GM21423 (cell line): ENCODE data around the gene BICC1.

Experiments
- ATAC-seq: cut with Tn5 transposase; IDR thresholded peaks from one replicate; pipeline ENCODE4 v1.9.1; 2021; ENCODE audit warnings: mild to moderate bottlenecking, moderate library complexity; ENCODE audit not compliant: unreplicated experiment

Gene BICC1

GRCh38 chr10:58515291-58515941, 2.7 kb downstream of the BICC1 start:
- no peak for ATAC-seq

GRCh38 chr10:58516119-58516518, 3.4 kb downstream of the BICC1 start:
- no peak for ATAC-seq

GRCh38 chr10:58516671-58517070, 4.0 kb downstream of the BICC1 start:
- ATAC-seq, result no peak

GRCh38 chr10:58517081-58517480, 4.4 kb downstream of the BICC1 start:
- no peak for ATAC-seq

GRCh38 chr10:58517491-58518355, 5.1 kb downstream of the BICC1 start:
- no peak for ATAC-seq

GRCh38 chr10:58518775-58519174, 6.1 kb downstream of the BICC1 start:
- no peak for ATAC-seq

- ATAC-seq, result no peak
Observed at GRCh38 chr10:58529077-58529728, 16.5 kb downstream of the BICC1 start.

GRCh38 chr10:58531084-58531695, 18.5 kb downstream of the BICC1 start:
- ATAC-seq, result peak; percentile 97

- no peak for ATAC-seq
Observed at GRCh38 chr10:58535311-58535710, 22.6 kb downstream of the BICC1 start.

- ATAC-seq, result no peak
Observed at GRCh38 chr10:58543141-58543540, 30.5 kb downstream of the BICC1 start.

- ATAC-seq, result no peak
Observed at GRCh38 chr10:58544135-58544534, 31.5 kb downstream of the BICC1 start.

GRCh38 chr10:58545427-58545826, 32.8 kb downstream of the BICC1 start:
- ATAC-seq, result no peak

- no peak for ATAC-seq
Observed at GRCh38 chr10:58546137-58546536, 33.5 kb downstream of the BICC1 start.

GRCh38 chr10:58546722-58547445, 34.2 kb downstream of the BICC1 start:
- ATAC-seq, result no peak

- ATAC-seq, result no peak
Observed at GRCh38 chr10:58547963-58548362, 35.3 kb downstream of the BICC1 start.

GRCh38 chr10:58554316-58554715, 41.6 kb downstream of the BICC1 start:
- ATAC-seq, result no peak

- ATAC-seq, result no peak
Observed at GRCh38 chr10:58555170-58555929, 42.7 kb downstream of the BICC1 start.

GRCh38 chr10:58555930-58556311, 43.2 kb downstream of the BICC1 start:
- no peak for ATAC-seq

- no peak for ATAC-seq
Observed at GRCh38 chr10:58556516-58557165, 44.0 kb downstream of the BICC1 start.

- no peak for ATAC-seq
Observed at GRCh38 chr10:58557714-58558113, 45.0 kb downstream of the BICC1 start.
